ENCODE data around the gene COL26A1. TPM values are rescaled to one million over a fixed set of nuclear protein-coding genes. Genes with fewer than 3 reads are reported as not detected.

The COL26A1 gene
- total RNA-seq, 1 donor from 2014 or later, result not detected

- no peak for DNase-seq (ENCODE audit: low read depth in 2 of 2)
Observed at GRCh38 chr7:101532400-101533102, 169.9 kb downstream of the COL26A1 start.

DNA sequence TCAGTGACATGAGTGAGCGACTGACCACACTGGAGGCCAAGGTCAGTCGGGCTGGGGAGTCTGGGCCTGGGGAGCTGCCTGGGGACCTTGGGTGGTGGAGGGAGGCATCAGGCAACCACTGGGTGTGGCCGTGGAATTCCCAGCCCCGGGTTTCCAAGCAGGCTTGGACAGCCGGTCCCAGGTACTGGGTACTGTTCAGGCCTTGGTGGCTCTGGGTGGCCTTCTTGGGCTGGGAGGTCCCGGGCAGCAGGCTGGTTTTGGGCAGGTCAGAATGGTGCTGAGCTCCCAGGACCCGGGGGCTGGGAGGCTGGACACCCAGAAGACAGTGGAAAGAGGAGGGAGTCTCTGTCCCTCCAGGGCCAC is 170.4 kb downstream of the COL26A1 start:
- no peak for DNase-seq (ENCODE audit: low read depth in 2 of 2)

DNA sequence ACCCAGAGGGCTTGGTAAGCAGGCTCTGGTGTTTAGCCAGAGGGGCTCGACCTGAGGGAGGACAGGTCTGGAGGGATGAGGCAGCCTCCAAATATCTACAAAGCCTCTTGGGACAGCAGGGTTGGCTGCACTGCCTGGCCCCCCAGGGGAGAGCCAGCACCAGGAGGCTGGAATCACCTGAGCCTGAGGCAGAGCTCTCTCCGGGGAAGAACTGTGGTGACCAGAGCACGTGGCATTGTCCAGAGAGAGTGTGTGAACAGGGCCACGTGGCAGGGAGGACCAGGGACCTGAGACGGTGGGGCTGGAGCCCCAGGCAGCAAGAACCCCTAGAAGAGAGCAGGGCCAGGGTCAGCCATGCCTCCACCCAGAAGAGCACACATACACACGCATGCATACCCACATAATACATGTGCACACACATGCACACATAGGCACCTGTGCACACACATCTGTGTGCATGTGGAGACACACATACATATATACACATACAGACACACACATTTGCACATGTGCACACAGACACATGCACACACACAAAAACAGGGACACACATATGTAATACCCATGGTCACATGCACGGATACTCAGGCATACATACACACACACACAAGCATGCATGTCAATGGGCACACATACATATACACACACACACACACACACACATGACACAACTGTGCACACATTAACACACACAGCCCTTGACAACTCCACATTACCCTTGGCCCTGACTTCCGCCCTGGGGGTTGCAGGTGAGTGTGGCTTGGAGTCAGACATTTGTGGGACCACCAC is 171.5 kb downstream of the COL26A1 start:
- DNase-seq (ENCODE audit: low read depth in 2 of 2), result no peak

GRCh38 chr7:101534873-101535272 is 172.2 kb downstream of the COL26A1 start:
- no peak for DNase-seq (ENCODE audit: low read depth in 2 of 2)

- DNase-seq (ENCODE audit: low read depth in 2 of 2), result peak in 1 of 2 donors; percentile 5
Observed at GRCh38 chr7:101535351-101535751, 172.7 kb downstream of the COL26A1 start.

DNA sequence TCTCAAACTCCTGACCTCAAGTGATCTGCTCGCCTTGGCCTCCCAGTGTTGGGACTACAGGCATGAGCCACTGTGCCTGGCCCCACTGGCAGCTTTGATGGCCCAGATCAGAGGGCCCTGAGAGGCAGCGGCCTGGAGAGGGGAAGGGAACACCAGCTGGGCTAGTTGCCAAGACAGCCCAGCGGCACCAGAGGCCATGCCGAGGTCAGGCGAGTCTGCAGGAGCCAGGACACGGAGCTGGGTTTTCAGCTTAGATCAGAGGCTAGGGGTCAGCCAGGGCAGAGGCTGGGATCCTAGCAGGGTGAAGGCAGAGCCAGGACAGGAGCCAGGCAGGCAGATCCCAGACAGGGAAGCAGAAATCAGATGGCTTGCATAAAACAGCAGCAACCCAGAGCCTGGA is 173.6 kb downstream of the COL26A1 start:
- no peak for DNase-seq (ENCODE audit: low read depth in 2 of 2)

GRCh38 chr7:101536668-101537067 is 174.0 kb downstream of the COL26A1 start:
- no peak for DNase-seq (ENCODE audit: low read depth in 2 of 2)

- DNase-seq (ENCODE audit: low read depth in 2 of 2), result no peak
Observed at GRCh38 chr7:101537205-101537604, 174.5 kb downstream of the COL26A1 start.

DNA sequence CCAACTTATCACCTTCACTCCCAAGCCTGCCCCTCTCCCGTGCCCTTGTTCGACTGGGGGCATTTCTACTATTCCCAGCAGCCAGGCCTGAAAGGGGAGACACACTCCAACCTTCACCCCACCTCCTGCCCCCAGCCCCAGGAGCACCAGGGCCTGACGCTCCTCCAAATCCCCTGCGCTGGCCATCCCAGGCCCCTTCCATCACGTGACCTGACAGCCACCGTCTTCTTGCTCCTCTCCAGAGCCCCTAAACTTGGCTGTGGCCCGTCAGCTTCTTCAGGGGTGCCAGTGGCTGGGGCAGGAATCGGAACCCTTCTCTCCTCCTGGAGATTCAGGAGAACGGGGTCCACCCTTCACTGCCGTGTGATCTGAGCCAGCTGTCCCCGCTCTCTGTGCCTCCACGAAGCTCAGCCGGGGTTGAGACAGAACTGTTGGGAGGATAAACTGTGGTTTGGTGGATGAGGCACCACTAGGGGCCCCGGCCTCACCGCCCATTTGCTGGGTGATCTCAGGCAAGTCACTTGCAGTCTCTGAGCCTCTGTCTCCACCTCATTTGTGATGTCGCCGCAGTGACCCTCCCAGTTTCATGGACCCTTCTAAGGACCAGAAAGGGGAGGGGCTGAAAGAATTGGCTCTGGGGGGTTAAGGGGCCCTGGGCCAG is 175.4 kb downstream of the COL26A1 start:
- no peak for DNase-seq (ENCODE audit: low read depth in 2 of 2)

- peak in 1 of 2 donors; percentile 40 for DNase-seq (ENCODE audit: low read depth in 2 of 2)
Observed at GRCh38 chr7:101538596-101539459, 176.2 kb downstream of the COL26A1 start.

DNA sequence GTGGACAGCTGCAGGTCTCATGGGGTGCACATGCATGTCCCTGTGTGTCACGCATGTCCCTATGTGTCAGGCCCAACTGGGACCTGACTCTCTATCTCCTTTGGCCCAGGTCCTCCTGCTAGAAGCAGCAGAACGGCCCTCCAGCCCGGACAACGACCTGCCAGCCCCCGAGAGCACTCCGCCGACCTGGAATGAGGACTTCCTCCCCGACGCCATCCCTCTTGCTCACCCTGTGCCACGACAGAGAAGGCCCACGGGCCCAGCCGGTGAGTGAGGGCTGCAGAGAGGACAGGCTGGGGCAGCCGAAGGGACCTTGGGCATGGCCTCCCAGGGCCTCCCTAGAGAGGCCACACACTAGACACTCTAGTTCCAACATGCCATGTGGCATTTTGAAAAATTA is 177.1 kb downstream of the COL26A1 start:
- DNase-seq (ENCODE audit: low read depth in 2 of 2), result no peak

GRCh38 chr7:101542527-101543241 is 180.0 kb downstream of the COL26A1 start:
- peak; percentile 29 to 52 for DNase-seq (ENCODE audit: low read depth in 2 of 2)

- DNase-seq (ENCODE audit: low read depth in 2 of 2), result no peak
Observed at GRCh38 chr7:101543242-101543766, 180.6 kb downstream of the COL26A1 start.

- DNase-seq (ENCODE audit: low read depth in 2 of 2), result no peak
Observed at GRCh38 chr7:101543846-101544245, 181.2 kb downstream of the COL26A1 start.

DNA sequence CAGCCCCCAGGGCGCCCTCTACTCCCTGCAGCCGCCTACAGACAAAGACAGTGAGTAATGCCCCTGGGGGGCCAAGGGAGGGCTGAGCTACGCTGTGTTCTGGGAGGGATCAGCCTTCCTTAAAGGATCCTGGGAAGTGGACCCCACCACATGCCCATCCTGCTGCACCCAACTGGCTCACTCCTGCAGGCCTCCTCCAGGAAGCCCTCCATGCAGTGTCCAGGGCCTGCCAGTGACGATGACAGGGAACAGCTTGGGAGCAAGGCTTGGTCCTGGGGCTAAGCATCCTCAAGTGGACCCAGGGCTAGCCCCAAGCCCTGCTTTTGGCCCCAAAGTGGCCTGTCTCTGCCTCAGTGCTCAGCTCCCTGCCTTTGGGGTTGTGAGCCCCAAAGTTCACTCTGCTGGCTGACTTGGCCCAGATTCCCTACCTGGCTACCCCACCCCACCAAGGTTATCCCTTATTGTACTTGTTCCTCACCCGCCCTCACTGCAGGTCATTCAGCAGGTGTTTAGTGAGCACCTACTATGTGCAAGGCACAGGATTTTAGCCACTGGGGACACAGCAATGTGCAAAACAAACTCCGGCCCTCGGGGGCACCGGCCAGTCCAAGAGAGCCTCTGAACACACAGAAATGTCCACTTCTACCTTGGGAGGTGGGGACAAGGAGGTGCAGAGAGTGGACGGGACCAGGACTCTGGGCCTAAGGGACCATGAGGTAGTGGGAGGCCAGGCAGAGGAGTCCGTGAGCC is 182.9 kb downstream of the COL26A1 start:
- DNase-seq (ENCODE audit: low read depth in 2 of 2), result no peak

- no peak for DNase-seq (ENCODE audit: low read depth in 2 of 2)
Observed at GRCh38 chr7:101546308-101546936, 183.7 kb downstream of the COL26A1 start.

DNA sequence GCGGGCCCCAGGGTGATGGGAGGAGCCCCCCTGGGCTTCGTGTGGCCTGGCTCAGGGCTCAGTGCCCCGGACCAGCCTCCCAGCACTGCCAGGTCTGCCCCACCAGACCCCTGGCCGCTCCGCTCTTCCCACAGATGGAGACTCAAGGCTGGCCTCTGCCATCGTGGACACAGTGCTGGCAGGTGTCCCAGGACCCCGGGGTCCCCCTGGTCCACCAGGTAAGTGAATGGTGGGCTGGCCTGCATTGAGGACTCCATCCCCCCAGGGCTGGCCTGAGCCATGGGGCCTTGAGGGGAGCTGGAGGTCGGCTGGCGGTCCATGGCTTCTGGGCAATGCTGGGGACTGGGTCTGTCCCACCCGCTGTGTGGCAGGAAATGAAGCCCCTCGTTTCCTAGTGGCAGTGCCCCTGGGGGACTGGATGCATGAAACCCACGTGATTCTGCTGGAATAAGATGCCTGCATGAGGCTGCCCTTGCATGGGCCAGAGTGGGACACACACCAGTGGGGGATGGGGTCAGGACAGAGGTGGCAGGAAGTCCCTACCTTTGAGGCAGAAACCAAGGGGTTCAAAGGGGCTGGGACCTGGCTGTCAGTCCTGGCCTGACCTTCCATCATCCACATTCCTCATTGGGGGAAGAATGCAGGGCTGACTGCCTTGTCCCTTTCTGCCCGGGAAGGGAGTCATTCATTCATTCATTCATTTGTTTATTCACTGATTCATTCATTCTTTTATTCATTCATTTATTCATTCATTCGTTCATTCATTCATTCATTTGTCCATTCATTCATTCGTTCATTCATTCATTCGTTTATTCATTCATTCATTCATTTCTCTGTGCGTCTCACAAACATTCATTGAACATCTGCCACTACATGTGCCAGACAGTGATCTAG is 184.6 kb downstream of the COL26A1 start:
- no peak for DNase-seq (ENCODE audit: low read depth in 2 of 2)

GRCh38 chr7:101547916-101548661 is 185.4 kb downstream of the COL26A1 start:
- DNase-seq (ENCODE audit: low read depth in 2 of 2), result no peak
